ENCODE data around the gene HACD1.

Gene HACD1

DNA sequence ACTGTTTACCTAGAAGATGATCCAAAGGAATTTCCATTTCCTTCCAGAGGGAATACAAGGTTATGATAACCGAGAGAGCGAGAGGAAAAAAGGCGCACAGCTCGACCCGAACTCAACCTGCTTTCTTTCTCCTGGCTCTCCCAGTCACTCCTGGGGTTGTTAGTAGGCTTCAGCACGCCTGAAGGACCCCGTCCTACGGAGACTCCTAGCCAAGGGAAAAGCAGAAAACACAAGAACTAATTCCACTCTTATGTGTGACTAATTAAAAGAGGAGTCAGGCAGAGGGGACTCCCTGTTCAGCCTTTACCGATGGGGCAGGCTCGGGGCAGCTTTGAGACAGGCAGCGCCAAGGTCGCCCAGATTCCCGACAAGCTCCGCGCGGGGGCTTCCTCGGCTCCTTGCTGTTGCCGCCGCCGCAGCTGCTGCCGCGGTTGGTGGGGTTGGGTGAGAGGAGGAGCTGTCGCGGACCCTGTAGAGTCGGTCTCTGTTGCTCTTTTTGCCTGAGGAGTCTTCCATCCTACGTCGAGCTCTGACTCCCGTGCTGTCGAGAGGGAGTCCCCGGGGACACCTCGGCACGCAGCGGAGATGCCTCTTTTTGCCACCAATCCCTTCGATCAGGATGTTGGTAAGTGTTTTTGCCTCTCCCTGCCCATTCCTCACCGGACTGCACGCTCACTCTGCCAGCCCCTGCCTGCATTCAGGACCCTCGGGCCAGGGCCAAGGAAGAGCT is 26.7 kb upstream of the HACD1 start, which contains the start of gene STAM:
STAM (plus strand) TSS at position 397 of the 730 bp plus-strand sequence; CDS start at position 586, 189 bp downstream.
- H2BK5ac ChIP-seq (ENCODE audit: low read length): peak within 1 kb of the TSS; percentile 85
- peak; percentile 95 for DNase-seq (ENCODE audit: low spot score)
- H2BK12ac ChIP-seq (ENCODE audit: low read length): no peak within 1 kb of the TSS
- H3K4me1 ChIP-seq (ENCODE audit: control insufficient read depth in 2 of 2, insufficient read depth in 1 of 2, low read depth in 1 of 2, low read length in 2 of 2): peaks cover 1 to 9% of the 10 kb centered on the region in 2 donors
- H2BK120ac ChIP-seq (ENCODE audit: low read depth, low read length): no peak within 1 kb of the TSS
- peak within 1 kb of the TSS; percentile 64 for H3K4me2 ChIP-seq (ENCODE audit: insufficient read depth, low read length, poor library complexity, severe bottlenecking)
- no peaks in the 10 kb centered on the region for H3K27me3 ChIP-seq (ENCODE audit: control insufficient read depth in 3 of 3, insufficient read depth in 3 of 3, low read depth in 1 of 3, low read length in 3 of 3)
- peaks cover 0 to 20% of the 10 kb centered on the region in 2 donors for H3K36me3 ChIP-seq (replicated peaks in 1 of 2; ENCODE audit: control insufficient read depth in 2 of 2, insufficient read depth in 2 of 2, low read length in 2 of 2)
- no CpG with 5 or more reads among the region's 37 CpGs for WGBS, 2 donors (ENCODE audit: extremely low coverage in 2 of 2, insufficient read length in 2 of 2, insufficient replicate concordance in 1 of 2)
- H3K23ac ChIP-seq (ENCODE audit: low read depth, low read length, poor library complexity): no peak within 1 kb of the TSS
- H2AK5ac ChIP-seq (ENCODE audit: low read depth, low read length): no peak within 1 kb of the TSS
- H4K91ac ChIP-seq (ENCODE audit: low read depth, low read length, poor library complexity): no peak within 1 kb of the TSS
- H3K79me1 ChIP-seq (ENCODE audit: low read depth, low read length): peaks cover 3% of the 10 kb centered on the region
- no peak within 1 kb of the TSS for H4K8ac ChIP-seq (ENCODE audit: low read depth, low read length)
- H3K9ac ChIP-seq (ENCODE audit: low read depth, low read length, poor library complexity): peak within 1 kb of the TSS; percentile 96
- peak within 1 kb of the TSS; percentile 86 for H3K27ac ChIP-seq (replicated peaks; ENCODE audit: low read length)
- H3K4me3 ChIP-seq (ENCODE audit: low read length in 2 of 2): peak within 1 kb of the TSS; percentile 86 to 98
- H2AFZ ChIP-seq (ENCODE audit: low read length): peak within 1 kb of the TSS; percentile 86
- peaks cover 0 to 17% of the 10 kb centered on the region in 2 donors for H3K9me3 ChIP-seq (replicated peaks in 1 of 2; ENCODE audit: control insufficient read depth in 2 of 2, insufficient read depth in 1 of 2, low read depth in 1 of 2, low read length in 2 of 2)
- no peak within 1 kb of the TSS for H2BK15ac ChIP-seq (ENCODE audit: low read length)
- H3K4ac ChIP-seq (ENCODE audit: low read length): no peak within 1 kb of the TSS
- H3K14ac ChIP-seq (ENCODE audit: low read length): no peak within 1 kb of the TSS
- H3K18ac ChIP-seq (ENCODE audit: low read length): peak within 1 kb of the TSS; percentile 23

DNA sequence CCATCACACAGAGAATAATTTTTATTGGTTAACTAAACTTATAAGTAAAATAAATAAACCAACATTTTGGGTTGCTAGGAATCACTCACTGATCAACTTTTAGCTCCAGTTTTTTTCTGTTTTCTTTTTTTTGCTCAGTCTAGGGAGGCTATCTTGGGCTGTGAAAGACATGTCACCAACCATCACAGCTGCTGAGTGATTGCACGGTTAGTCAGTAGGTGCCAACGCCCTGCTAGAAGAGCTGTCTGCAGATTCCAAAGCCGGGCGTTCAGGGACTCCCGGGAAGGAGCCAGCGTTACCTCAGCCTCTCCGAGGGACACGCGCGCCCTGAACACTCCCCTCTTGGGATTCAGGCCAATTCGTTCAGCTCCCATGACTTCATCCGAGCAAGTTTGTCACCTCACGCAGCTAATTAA is 26.2 kb upstream of the HACD1 start:
- H3K9me3 ChIP-seq (replicated peaks in 1 of 2; ENCODE audit: control insufficient read depth in 2 of 2, insufficient read depth in 1 of 2, low read depth in 1 of 2, low read length in 2 of 2): peaks cover 0 to 15% of the 10 kb centered on the region in 2 donors
- no peak overlapping the region for H2BK5ac ChIP-seq (ENCODE audit: low read length)
- no peak overlapping the region for H4K8ac ChIP-seq (ENCODE audit: low read depth, low read length)
- peaks cover 1 to 9% of the 10 kb centered on the region in 2 donors for H3K4me1 ChIP-seq (ENCODE audit: control insufficient read depth in 2 of 2, insufficient read depth in 1 of 2, low read depth in 1 of 2, low read length in 2 of 2)
- no peak overlapping the region for H3K4ac ChIP-seq (ENCODE audit: low read length)
- H2BK15ac ChIP-seq (ENCODE audit: low read length): no peak overlapping the region
- peak overlapping the region; percentile 5 for H3K18ac ChIP-seq (ENCODE audit: low read length)
- no peak overlapping the region for H2AK5ac ChIP-seq (ENCODE audit: low read depth, low read length)
- peak overlapping the region; percentile 86 for H2AFZ ChIP-seq (ENCODE audit: low read length)
- peaks cover 3% of the 10 kb centered on the region for H3K79me1 ChIP-seq (ENCODE audit: low read depth, low read length)
- DNase-seq (ENCODE audit: low spot score): no peak
- no peaks in the 10 kb centered on the region for H3K27me3 ChIP-seq (ENCODE audit: control insufficient read depth in 3 of 3, insufficient read depth in 3 of 3, low read depth in 1 of 3, low read length in 3 of 3)
- no peak overlapping the region for H3K23ac ChIP-seq (ENCODE audit: low read depth, low read length, poor library complexity)
- H3K4me3 ChIP-seq (ENCODE audit: low read length in 2 of 2): peak overlapping the region; percentile 86 to 98
- no peak overlapping the region for H4K91ac ChIP-seq (ENCODE audit: low read depth, low read length, poor library complexity)
- H3K4me2 ChIP-seq (ENCODE audit: insufficient read depth, low read length, poor library complexity, severe bottlenecking): peak overlapping the region; percentile 52
- no peak overlapping the region for H2BK12ac ChIP-seq (ENCODE audit: low read length)
- no CpG with 5 or more reads among the region's 13 CpGs for WGBS, 2 donors (ENCODE audit: extremely low coverage in 2 of 2, insufficient read length in 2 of 2, insufficient replicate concordance in 1 of 2)
- peak overlapping the region; percentile 86 for H3K27ac ChIP-seq (replicated peaks; ENCODE audit: low read length)
- H3K14ac ChIP-seq (ENCODE audit: low read length): no peak overlapping the region
- no peak overlapping the region for H2BK120ac ChIP-seq (ENCODE audit: low read depth, low read length)
- peak overlapping the region; percentile 64 for H3K9ac ChIP-seq (ENCODE audit: low read depth, low read length, poor library complexity)
- peaks cover 0 to 15% of the 10 kb centered on the region in 2 donors for H3K36me3 ChIP-seq (replicated peaks in 1 of 2; ENCODE audit: control insufficient read depth in 2 of 2, insufficient read depth in 2 of 2, low read length in 2 of 2)

- Histone ChIP-seq H2BK15ac (ENCODE audit: low read length) (no peak overlapping the region), H3K27me3 (ENCODE audit: control insufficient read depth in 3 of 3, insufficient read depth in 3 of 3, low read depth in 1 of 3, low read length in 3 of 3) (no peaks in the 10 kb centered on the region), H2BK5ac (ENCODE audit: low read length) (no peak overlapping the region), H4K8ac (ENCODE audit: low read depth, low read length) (no peak overlapping the region), H3K23ac (ENCODE audit: low read depth, low read length, poor library complexity) (no peak overlapping the region), H2AK5ac (ENCODE audit: low read depth, low read length) (no peak overlapping the region), H3K36me3 (replicated peaks in 1 of 2; ENCODE audit: control insufficient read depth in 2 of 2, insufficient read depth in 2 of 2, low read length in 2 of 2) (peaks cover 0 to 3% of the 10 kb centered on the region in 2 donors), H4K91ac (ENCODE audit: low read depth, low read length, poor library complexity) (no peak overlapping the region), H3K27ac (replicated peaks; ENCODE audit: low read length) (no peak overlapping the region), H3K4me3 (ENCODE audit: low read length in 2 of 2) (no peak overlapping the region), H2AFZ (ENCODE audit: low read length) (no peak overlapping the region), H3K4ac (ENCODE audit: low read length) (no peak overlapping the region), H3K9ac (ENCODE audit: low read depth, low read length, poor library complexity) (no peak overlapping the region), H3K4me2 (ENCODE audit: insufficient read depth, low read length, poor library complexity, severe bottlenecking) (no peak overlapping the region), H3K79me1 (ENCODE audit: low read depth, low read length) (peaks cover 3% of the 10 kb centered on the region), H3K18ac (ENCODE audit: low read length) (no peak overlapping the region), H2BK12ac (ENCODE audit: low read length) (no peak overlapping the region), H2BK120ac (ENCODE audit: low read depth, low read length) (no peak overlapping the region), H3K4me1 (ENCODE audit: control insufficient read depth in 2 of 2, insufficient read depth in 1 of 2, low read depth in 1 of 2, low read length in 2 of 2) (peaks cover 1 to 2% of the 10 kb centered on the region in 2 donors), H3K9me3 (replicated peaks in 1 of 2; ENCODE audit: control insufficient read depth in 2 of 2, insufficient read depth in 1 of 2, low read depth in 1 of 2, low read length in 2 of 2) (peaks cover 0 to 12% of the 10 kb centered on the region in 2 donors), H3K14ac (ENCODE audit: low read length) (no peak overlapping the region)
- no peak for DNase-seq (ENCODE audit: low spot score)
- no CpG with 5 or more reads among the region's 4 CpGs for WGBS, 2 donors (ENCODE audit: extremely low coverage in 2 of 2, insufficient read length in 2 of 2, insufficient replicate concordance in 1 of 2)
Observed at GRCh38 chr10:17640331-17640816, 23.2 kb upstream of the HACD1 start.

- Histone ChIP-seq H3K79me1 (ENCODE audit: low read depth, low read length) (no peaks in the 10 kb centered on the region), H3K14ac (ENCODE audit: low read length) (no peak overlapping the region), H3K4ac (ENCODE audit: low read length) (no peak overlapping the region), H3K4me2 (ENCODE audit: insufficient read depth, low read length, poor library complexity, severe bottlenecking) (no peak overlapping the region), H4K8ac (ENCODE audit: low read depth, low read length) (no peak overlapping the region), H3K4me3 (ENCODE audit: low read length in 2 of 2) (no peak overlapping the region), H2BK5ac (ENCODE audit: low read length) (no peak overlapping the region), H2BK120ac (ENCODE audit: low read depth, low read length) (no peak overlapping the region), H2BK15ac (ENCODE audit: low read length) (no peak overlapping the region), H3K18ac (ENCODE audit: low read length) (no peak overlapping the region), H3K9ac (ENCODE audit: low read depth, low read length, poor library complexity) (no peak overlapping the region), H2AK5ac (ENCODE audit: low read depth, low read length) (no peak overlapping the region), H3K27ac (replicated peaks; ENCODE audit: low read length) (no peak overlapping the region), H2BK12ac (ENCODE audit: low read length) (no peak overlapping the region), H3K23ac (ENCODE audit: low read depth, low read length, poor library complexity) (no peak overlapping the region), H4K91ac (ENCODE audit: low read depth, low read length, poor library complexity) (no peak overlapping the region), H3K4me1 (ENCODE audit: control insufficient read depth in 2 of 2, insufficient read depth in 1 of 2, low read depth in 1 of 2, low read length in 2 of 2) (no peaks in the 10 kb centered on the region), H2AFZ (ENCODE audit: low read length) (no peak overlapping the region), H3K27me3 (ENCODE audit: control insufficient read depth in 3 of 3, insufficient read depth in 3 of 3, low read depth in 1 of 3, low read length in 3 of 3) (no peaks in the 10 kb centered on the region), H3K9me3 (replicated peaks in 1 of 2; ENCODE audit: control insufficient read depth in 2 of 2, insufficient read depth in 1 of 2, low read depth in 1 of 2, low read length in 2 of 2) (peaks cover 0 to 12% of the 10 kb centered on the region in 2 donors), H3K36me3 (replicated peaks in 1 of 2; ENCODE audit: control insufficient read depth in 2 of 2, insufficient read depth in 2 of 2, low read length in 2 of 2) (peaks cover 0 to 3% of the 10 kb centered on the region in 2 donors)
- WGBS, 2 donors (ENCODE audit: extremely low coverage in 2 of 2, insufficient read length in 2 of 2, insufficient replicate concordance in 1 of 2): no CpG with 5 or more reads among the region's 5 CpGs
- no peak for DNase-seq (ENCODE audit: low spot score)
Observed at GRCh38 chr10:17637869-17638268, 20.7 kb upstream of the HACD1 start.

Measured in neuronal stem cell (in vitro differentiated cells).